Activated CD8-positive, alpha-beta memory T cell treated with anti-CD3 and anti-CD28 coated beads, Interleukin-2, amount 50 U/mL, for 4 hours (primary cell): ENCODE data around the gene WNK2.

Experiments used
- DNase-seq: peaks from one replicate; pipeline ENCODE4 v3.0.0-alpha.2; 2020

WNK2 gene

GRCh38 chr9:93268551-93269314 lies 84.8 kb downstream of the WNK2 start:
- DNase-seq = no peak

- no peak for DNase-seq
Observed at GRCh38 chr9:93270976-93271375, 87.0 kb downstream of the WNK2 start.

GRCh38 chr9:93276973-93277372 lies 93.0 kb downstream of the WNK2 start:
- no peak for DNase-seq

- no peak for DNase-seq
Observed at GRCh38 chr9:93278144-93278543, 94.2 kb downstream of the WNK2 start.

- no peak for DNase-seq
Observed at GRCh38 chr9:93280661-93281259, 96.8 kb downstream of the WNK2 start.

- no peak for DNase-seq
Observed at GRCh38 chr9:93286252-93287188, 102.6 kb downstream of the WNK2 start.

- DNase-seq = no peak
Observed at GRCh38 chr9:93287189-93287552, 103.2 kb downstream of the WNK2 start.

- no peak for DNase-seq
Observed at GRCh38 chr9:93287593-93287992, 103.7 kb downstream of the WNK2 start.

- DNase-seq = no peak
Observed at GRCh38 chr9:93288341-93288740, 104.4 kb downstream of the WNK2 start.

- no peak for DNase-seq
Observed at GRCh38 chr9:93288891-93289883, 105.2 kb downstream of the WNK2 start.

- no peak for DNase-seq
Observed at GRCh38 chr9:93290495-93291434, 106.8 kb downstream of the WNK2 start.

GRCh38 chr9:93291536-93292287 lies 107.8 kb downstream of the WNK2 start:
- no peak for DNase-seq

- DNase-seq = no peak
Observed at GRCh38 chr9:93292288-93292615, 108.3 kb downstream of the WNK2 start.

GRCh38 chr9:93292664-93293328 lies 108.9 kb downstream of the WNK2 start:
- DNase-seq = no peak

- no peak for DNase-seq
Observed at GRCh38 chr9:93294011-93294410, 110.1 kb downstream of the WNK2 start.

- DNase-seq = no peak
Observed at GRCh38 chr9:93295031-93295430, 111.1 kb downstream of the WNK2 start.

GRCh38 chr9:93295456-93296076 lies 111.6 kb downstream of the WNK2 start:
- DNase-seq = no peak

GRCh38 chr9:93296889-93297480 lies 113.0 kb downstream of the WNK2 start:
- DNase-seq = no peak
